Measurements from ENCODE around the gene CACNB4.

DNA sequence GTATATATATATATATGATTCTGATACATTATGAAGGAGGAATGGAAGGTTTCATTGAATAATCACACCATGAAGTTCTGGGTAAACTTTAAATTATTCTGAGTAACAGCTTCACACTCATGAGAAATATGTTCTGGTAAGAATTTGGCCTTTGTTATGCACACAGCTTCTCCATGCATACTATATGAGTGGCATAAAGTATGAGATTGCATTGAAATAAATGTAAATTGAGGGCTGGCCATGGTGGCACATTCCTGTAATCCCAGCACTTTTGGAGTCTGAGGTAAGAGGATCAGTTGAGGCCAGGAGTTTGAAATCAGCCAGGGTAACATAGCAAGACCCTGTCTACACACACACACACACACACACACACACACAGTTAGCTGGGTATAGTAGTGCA lies 220.6 kb downstream of the CACNB4 start:
- no peak for TF ChIP-seq GATA2 (IDR thresholded peaks at IDR 0.05; ENCODE audit: low read depth, low read length)
- TF ChIP-seq GATA3 (IDR thresholded peaks at IDR 0.05; ENCODE audit: low read depth, low read length): no peak
